COLO829 (cell line): Measurements from ENCODE around the gene NRL.

Experiments used
- DNase-seq: peaks from one replicate; pipeline ENCODE4 v3.0.0; 2012; ENCODE audit warnings: low spot score

The NRL gene

DNA sequence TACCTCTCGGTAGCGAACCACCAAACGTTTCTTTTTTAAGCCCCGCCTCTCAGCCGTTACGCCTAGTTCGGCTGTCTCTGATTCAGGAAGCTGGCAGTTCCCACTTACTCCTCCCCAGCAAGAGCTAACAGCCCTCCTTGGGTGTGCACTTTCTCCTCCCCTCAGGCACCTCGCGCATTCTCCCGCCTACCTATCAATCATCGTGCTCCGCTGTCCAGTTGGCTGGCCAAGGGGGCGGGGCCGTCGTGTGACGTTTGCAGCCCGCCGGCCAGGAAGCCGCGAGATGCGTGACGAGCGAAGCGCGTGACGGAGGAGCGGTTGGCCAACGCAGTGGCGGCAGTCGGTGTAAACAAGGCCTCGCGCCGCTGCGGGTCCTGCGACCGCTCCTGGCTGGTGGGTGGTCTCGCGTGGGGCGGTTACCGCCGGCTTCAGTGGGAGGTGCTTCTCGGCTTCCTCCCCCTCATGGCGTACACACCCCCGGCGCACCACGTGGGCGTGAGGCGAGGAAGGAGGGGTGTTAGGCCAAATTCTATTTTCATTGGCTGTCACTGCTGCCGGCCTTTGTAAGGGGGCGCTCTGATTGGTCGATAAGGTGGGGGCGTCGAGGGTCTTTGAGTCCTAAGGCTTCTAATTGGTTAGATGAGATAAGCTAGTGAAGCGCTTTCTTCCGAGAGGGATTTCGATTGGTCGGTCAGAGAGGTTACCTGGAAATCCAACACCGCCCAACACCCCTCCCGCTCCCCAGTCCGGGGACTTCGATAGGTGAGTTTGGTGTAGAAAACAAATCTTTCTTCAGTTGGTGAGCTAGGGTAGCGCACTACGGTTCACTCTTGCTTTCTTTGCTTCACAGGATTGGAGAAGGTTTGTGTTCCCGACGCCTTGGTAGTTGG, at the start of gene NRL, which contains the start of gene DCAF11:
TSS of gene NRL (minus strand) at position 418 of the 890 bp plus-strand sequence. CDS start 32,101 bp downstream, outside the sequence.
TSS of gene DCAF11 (plus strand) at position 246 of the 890 bp plus-strand sequence. CDS start 818 bp downstream, outside the sequence.
- peak; percentile 100 for DNase-seq

DNA sequence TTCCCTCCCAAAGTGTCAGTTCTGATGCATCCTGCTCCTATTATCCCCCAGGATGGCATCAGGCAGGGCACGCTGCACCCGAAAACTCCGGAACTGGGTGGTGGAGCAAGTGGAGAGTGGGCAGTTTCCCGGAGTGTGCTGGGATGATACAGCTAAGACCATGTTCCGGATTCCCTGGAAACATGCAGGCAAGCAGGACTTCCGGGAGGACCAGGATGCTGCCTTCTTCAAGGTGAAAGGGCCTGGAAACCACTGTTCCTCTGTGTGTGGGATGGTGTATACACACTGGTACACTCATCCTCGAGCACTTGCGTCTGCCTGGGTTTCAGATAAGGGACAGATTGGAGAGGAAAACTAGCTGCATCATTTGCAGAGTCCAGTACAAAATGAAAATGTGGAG, 47.3 kb upstream of the NRL start:
- no peak for DNase-seq

DNA sequence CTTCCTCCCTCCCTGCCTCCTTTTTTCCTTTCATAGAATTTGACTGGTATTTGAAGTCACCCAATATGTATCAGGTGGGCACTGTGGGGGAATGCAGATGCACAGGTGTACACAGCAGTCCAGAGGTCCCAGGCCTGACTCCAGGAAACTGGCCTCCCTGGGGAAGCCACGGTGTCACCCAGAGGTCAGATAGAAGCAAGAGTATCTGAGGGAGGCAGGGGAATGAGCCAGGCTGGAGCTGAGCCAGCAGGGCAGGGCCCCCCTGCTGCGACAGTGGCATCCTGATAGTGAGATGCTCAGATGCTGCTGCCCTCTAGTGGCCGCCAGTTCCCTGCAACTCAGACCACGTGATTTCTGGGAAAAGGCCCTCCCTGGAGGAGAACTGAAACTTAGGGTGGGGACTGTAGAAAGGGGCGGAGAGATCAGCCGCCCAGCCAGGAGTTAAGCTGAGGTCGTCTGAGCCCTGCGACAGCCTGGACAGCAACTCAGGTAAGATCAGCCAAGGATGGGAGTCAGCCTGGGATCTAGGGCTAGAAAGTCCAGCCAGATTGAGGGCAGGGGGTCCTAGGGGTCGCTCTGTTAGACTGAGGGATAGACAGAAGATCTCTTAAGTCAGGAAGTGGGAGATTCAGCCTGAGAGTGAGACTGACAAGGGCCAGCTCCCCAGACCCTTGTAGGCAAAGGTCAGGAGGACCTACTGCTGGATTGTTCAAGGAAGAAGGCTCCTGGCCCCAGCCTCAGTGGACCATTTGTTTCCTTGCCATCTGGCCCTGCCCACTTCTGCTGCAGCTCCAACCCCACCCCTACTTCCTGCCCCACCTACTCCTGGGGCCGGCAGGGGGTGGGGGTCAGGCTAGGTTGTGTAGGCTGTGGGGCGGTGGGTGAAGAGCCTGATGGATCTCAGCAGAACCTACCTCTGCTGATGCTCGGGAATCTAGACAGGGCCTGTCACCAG, 46.4 kb upstream of the NRL start, which contains the start of gene IRF9:
TSS of gene IRF9 (plus strand) at position 416 of the 955 bp plus-strand sequence. CDS start 880 bp downstream, outside the sequence.
- peak; percentile 97 for DNase-seq

DNA sequence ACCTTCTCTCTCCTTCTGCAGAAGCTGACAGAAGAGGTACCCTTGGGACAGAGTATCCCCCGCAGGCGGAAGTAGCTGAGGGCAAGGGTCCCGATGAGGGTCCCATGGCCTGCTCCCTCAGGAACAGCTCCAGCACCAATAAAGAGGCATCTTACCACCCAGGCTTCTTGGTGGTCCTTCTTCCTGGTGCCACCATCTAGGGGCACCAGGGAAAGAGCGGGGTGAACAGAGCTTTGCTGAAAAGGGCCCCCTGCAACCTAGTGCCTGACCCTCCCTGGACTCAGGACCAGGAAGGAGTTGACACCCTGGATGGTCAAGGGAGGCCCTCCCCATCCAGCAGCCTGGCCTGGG, 45.7 kb upstream of the NRL start:
- no peak for DNase-seq

DNA sequence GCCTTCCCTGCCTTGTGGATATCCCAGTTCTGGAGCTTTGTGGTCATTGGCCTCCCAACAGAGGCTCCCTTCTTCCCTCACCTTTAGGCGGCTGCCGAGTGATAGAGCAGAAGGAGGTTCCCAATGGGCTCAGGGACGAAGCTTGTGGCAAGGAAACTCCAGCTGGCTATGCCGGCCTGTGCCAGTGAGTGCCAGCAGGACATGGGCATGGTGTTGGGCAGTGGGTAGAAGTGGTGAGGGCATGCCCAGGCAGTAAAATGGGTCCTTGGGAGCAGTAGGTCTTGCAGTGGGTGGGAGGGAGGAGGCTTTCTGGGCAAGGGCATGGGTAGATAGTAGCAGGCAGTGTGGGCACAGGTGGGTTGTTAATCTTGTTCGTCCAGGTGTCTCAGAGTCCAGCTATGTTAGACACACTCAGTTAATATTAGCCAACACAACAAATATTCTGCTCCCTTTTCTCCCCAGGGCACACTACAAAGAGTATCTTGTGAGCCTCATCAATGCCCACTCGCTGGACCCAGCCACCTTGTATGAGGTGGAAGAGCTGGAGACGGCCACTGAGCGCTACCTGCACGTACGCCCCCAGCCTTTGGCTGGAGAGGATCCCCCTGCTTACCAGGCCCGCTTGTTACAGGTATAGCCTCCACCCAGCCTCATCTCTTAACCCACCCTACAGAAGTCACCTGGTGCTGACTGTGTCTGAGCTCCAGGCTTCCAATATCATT, 45.2 kb upstream of the NRL start:
- no peak for DNase-seq

DNA sequence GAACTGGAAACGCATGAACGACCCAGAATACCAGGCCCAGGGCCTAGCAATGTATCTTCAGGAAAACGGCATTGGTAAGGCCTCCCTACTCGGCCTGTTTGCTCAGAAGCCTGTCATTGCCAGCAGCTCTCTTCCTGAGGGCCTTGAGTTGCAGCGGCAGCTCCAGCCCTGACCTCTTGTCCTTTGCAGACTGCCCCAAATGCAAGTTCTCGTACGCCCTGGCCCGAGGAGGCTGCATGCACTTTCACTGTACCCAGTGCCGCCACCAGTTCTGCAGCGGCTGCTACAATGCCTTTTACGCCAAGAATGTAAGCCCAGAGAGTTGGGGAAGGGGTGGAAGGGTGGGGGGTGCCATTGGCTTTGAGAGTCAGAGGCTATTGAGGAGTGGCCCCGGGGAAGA, 42.6 kb upstream of the NRL start:
- no peak for DNase-seq

DNA sequence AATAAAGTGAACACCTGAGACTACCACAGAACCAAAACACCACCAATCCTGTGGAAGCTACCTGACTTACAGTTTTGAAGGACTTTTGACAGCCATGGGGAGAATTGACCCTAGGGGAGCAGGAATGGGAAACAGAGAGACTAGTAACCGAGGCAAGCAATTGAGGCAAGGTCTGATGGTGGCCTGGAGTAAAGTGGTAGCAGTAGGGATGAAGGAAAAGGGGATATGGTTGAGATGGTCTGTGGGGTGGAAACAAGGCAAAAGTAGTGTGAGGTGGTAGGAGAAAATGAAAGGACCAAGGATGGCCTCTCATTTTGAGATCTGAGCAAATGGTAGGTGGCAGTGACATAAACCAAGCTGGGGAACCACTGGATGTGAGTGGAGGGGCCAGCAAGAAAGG, 42.1 kb upstream of the NRL start:
- no peak for DNase-seq

DNA sequence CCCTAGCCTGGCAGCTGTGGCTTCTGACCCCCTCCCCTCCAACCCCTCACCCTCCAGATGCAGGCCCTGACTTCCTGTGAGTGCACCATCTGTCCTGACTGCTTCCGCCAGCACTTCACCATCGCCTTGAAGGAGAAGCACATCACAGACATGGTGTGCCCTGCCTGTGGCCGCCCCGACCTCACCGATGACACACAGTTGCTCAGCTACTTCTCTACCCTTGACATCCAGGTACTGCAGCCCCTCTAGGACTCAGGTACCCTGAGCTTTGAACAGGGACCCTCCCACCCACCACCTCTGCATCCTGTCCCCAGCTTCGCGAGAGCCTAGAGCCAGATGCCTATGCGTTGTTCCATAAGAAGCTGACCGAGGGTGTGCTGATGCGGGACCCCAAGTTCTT, 40.4 kb upstream of the NRL start:
- DNase-seq: no peak

DNA sequence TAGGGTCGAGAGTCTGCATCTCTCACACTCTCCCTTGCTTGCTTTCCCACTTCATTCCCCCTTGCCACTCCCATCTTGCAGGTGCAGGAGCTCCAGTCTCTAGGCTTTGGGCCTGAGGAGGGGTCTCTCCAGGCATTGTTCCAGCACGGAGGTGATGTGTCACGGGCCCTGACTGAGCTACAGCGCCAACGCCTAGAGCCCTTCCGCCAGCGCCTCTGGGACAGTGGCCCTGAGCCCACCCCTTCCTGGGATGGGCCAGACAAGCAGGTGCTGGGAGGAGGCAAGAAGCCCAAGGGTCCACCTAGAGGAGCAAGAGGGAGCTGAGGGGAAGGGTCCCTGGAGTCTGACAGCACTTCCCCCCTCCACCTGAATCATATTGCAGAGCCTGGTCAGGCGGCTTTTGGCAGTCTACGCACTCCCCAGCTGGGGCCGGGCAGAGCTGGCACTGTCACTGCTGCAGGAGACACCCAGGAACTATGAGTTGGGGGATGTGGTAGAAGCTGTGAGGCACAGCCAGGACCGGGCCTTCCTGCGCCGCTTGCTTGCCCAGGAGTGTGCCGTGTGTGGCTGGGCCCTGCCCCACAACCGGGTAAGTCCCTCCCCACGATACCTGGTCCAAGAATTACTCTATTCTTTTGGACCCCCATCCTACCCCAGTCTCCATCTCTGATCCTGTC, 36.8 kb upstream of the NRL start:
- DNase-seq: no peak

DNA sequence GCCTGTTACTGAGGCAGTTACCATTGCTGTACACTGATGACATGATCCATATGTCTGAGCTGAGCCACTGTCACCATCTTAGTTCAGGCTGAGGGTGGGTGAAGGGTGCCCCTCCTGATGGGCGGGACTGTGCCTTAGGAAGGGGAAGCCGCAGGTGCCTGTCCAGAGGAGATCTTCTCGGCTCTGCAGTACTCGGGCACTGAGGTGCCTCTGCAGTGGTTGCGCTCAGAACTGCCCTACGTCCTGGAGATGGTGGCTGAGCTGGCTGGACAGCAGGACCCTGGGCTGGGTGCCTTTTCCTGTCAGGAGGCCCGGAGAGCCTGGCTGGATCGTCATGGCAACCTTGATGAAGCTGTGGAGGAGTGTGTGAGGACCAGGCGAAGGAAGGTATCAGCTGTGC, 36.2 kb upstream of the NRL start:
- no peak for DNase-seq

DNA sequence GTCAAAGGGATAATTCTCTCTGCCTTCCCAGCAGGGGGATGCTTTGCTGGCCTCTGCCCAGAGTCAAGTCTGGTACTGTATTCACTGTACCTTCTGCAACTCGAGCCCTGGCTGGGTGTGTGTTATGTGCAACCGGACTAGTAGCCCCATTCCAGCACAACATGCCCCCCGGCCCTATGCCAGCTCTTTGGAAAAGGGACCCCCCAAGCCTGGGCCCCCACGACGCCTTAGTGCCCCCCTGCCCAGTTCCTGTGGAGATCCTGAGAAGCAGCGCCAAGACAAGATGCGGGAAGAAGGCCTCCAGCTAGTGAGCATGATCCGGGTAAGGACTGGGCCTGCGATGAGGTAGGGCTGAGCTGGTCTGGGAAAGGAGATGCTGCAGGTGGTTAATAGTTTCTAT, 35.8 kb upstream of the NRL start:
- DNase-seq: no peak

DNA sequence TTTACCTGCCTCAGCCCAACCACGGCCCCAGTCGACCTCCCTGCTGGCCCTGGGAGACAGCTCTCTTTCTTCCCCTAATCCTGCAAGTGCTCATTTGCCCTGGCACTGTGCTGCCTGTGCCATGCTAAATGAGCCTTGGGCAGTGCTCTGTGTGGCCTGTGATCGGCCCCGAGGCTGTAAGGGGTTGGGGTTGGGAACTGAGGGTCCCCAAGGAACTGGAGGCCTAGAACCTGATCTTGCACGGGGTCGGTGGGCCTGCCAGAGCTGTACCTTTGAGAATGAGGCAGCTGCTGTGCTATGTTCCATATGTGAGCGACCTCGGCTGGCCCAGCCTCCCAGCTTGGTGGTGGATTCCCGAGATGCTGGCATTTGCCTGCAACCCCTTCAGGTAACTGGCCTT, 35.3 kb upstream of the NRL start:
- no peak for DNase-seq

DNA sequence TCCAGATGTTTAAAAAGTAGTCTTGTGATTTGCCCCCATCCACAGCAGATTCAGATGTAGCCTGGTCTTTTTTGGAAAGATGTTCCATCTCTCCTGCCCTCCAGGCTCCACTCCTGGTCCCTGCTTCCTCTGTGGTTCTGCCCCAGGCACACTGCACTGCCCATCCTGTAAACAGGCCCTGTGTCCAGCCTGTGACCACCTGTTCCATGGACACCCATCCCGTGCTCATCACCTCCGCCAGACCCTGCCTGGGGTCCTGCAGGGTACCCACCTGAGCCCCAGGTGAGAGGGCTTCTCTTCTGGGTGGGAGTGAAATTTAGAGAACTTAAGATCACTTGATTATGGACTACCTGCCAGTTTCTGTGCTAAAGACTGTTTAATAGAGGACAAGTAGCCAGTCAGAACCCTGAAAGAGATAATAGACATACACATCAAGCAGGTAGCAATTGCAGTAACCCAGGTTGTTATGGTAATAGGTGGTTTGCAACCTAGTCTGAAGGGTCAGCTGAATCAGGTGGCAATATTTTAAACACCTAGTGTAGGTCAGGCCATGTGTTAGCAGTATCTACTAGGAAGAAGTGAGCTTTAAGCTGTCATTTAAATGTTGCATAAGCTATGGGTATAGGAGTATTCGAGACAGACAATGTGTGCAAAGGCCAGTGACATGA, 34.7 kb upstream of the NRL start:
- DNase-seq: no peak

DNA sequence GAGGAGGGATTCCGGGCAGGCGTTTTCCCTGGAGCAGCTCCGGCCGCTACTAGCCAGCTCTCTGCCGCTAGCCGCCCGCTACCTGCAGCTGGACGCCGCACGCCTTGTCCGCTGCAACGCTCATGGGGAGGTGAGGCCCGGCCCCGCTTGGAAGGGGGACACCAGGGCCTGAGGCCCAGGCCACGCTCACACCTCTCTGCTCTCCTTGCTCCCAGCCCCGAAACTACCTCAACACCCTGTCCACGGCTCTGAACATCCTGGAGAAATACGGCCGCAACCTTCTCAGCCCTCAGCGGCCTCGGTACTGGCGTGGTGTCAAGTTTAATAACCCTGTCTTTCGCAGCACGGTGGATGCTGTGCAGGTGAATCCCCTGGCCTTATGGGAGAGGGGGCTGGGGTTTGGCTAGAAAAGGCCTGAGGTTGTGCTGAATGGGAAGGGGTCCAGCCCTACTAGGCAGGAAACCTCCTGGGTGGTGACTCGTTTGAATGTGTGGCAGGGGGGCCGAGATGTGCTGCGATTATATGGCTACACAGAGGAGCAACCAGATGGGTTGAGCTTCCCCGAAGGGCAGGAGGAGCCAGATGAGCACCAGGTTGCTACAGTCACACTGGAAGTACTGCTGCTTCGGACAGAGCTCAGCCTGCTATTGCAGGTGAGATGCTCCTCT, 33.1 kb upstream of the NRL start:
- no peak for DNase-seq

DNA sequence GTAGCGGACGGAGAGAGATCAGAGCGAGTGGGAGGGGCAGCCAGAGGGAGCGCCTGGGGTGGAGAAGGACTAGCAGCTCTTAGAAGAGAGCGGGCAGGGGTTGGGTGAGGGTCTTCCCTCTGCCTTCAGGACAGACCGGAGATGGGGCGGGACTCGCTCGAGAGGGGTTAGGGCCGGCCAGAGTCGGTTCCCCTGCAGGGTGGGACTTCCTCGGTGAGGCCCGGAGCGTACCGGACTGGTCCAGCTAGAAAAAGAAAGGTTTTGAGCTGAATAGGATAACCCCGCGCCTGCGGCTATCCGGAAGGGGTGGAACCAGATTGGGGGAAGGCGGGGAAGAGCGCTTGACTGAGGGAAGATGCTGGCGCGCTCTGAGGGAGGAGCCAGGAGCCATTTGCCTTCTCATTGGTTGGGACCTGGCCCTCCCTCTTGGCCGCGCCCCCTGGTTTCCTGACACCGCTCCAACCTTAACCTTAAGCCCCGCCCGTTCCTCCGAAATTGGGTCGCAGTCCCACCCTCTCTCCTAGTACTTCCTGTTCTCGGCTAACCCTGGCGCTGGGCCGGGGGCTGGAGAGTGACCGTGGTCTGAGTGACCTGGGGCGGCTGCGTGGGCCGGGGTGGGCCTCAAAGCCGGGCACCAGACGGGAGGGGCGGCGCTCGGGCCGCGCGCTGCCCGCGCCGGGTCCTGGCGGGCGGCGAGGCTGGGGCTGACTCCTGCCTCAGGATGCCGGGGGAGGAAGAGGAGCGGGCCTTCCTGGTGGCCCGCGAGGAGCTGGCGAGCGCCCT, 32.4 kb upstream of the NRL start, which contains the start of gene RNF31:
TSS of gene RNF31 (plus strand) at position 521 of the 783 bp plus-strand sequence. CDS start at position 722, 201 bp downstream.
- peak; percentile 97 for DNase-seq

DNA sequence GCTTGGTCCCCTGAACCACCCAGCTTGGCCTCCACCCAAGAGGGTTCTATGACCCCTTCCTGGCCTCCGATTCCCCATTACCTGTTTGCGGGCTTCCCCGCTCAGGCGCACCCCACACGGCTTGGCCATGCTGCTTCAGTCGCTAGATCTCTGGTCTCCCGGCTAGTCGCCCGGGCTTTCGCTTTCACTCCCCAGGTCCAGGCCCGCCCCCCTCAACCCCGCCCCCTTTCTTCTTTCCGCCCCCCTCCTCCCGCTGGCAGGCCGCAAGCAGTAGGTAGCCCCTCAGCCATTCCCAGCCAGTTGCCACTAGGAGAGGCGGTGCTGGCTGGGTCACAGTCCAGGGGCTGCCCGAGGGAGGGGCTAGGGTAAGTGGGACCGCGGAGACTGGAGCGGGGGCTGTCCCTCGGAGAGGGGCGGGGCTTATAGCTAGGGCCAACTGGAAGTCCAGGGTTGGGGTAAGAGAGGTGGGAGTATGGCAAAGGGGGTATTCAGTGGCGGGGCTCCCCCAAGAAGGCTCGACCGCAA, 31.8 kb upstream of the NRL start, which contains the start of gene PSME2:
TSS of gene PSME2 (minus strand) at position 158 of the 525 bp plus-strand sequence. CDS start at position 129, 29 bp downstream.
- DNase-seq: peak; percentile 98

DNA sequence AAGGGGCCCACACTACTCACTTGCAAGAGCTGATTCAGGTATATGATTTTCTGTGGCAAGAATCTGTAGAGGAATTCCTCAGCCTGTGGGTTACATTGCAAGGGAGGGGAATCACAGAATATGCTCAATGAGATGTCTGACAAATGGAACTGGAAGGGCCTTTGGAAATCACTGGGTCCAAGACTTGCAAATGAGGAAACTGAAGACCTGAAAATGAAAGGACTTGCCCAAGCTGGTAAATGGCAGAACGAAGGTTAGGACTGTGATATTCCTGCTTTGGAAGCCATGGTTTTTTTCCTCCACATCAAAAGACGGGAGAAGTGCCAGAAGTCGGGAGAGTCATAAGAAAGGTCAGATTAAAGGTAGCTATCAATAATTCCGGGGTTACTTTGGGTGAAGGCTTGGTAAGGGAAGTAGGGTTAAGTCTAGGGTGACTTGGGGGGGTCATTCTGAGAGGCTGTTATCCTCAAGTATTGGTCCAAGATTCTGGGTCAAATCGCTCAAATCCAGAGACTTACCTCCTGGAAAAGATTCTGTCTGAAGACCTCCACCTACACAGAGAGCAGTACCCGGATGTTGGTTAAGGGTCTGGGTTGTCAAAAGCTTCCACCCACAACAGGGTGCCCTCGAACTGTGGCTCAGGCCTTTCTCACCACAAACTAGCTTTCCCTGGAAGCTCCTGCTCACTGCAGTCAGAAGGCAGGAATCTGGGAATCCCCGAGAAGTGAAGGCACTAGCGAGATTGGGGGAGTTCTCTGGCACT, 31.1 kb upstream of the NRL start:
- no peak for DNase-seq

DNA sequence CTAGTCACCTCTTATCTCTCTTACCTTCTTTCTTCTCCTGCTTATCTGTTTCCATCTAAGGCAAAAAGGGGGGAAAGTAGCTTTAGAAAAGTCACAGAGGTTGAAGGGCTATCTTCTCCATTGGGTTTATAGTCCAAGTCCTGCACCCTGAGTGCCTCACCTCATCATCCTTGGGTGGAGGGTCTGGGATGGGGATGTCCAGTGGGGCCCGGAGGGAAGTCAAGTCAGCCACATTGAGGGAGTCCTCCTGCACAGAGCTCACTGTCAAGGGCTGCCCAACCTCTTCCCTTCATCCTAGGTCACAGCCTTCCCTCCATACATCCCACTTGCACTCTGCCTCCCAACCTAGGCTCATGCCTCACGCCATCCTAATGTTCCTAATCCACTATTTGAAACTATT, 30.5 kb upstream of the NRL start:
- DNase-seq: no peak
